GM12892 (cell line): ENCODE data around the gene SGPP2.

Experiments
- POLR2A ChIP-seq: IDR thresholded peaks from 2 replicates; pipeline ENCODE4 v1.6.1; 2011; ENCODE audit warnings: low read depth, low read length, control low read depth
- POLR2AphosphoS5 ChIP-seq: IDR thresholded peaks from 2 replicates; pipeline ENCODE4 v1.6.1; 2011; ENCODE audit warnings: low read depth, low read length, control low read depth
- TAF1 ChIP-seq: IDR thresholded peaks from 2 replicates; pipeline ENCODE4 v1.6.1; 2011; ENCODE audit warnings: low read depth, mild to moderate bottlenecking, control low read depth, low read length, borderline replicate concordance

- no peak for TF ChIP-seq POLR2A
- TF ChIP-seq TAF1: no peak
- TF ChIP-seq POLR2AphosphoS5: no peak
Observed at GRCh38 chr2:222465746-222466145, 41.4 kb downstream of the SGPP2 start.
